Breast epithelium (tissue), 3 donors: ENCODE data around the gene CDH4.

Source experiments
- POLR2A ChIP-seq: fragments of 450-650 bp; IDR thresholded peaks from one replicate; pipeline ENCODE4 v1.6.1; 2016; ENCODE audit warnings: antibody characterized with exemption, mild to moderate bottlenecking, moderate library complexity
- POLR2AphosphoS5 ChIP-seq, 3 donors: sonication (generic); formaldehyde crosslinking; IDR thresholded peaks; one replicate each; pipeline ENCODE4 v1.6.1; 2017; ENCODE audit warnings: antibody characterized with exemption in 3 of 3
- TF ChIP-seq, protein P1 (sequence below), 3 donors: fragments of 450-650 bp; IDR thresholded peaks; one replicate each; pipeline ENCODE4 v1.5.1; 2016 to 2017; ENCODE audit warnings: antibody characterized with exemption in 3 of 3, mild to moderate bottlenecking in 3 of 3, moderate library complexity in 3 of 3

DNA sequence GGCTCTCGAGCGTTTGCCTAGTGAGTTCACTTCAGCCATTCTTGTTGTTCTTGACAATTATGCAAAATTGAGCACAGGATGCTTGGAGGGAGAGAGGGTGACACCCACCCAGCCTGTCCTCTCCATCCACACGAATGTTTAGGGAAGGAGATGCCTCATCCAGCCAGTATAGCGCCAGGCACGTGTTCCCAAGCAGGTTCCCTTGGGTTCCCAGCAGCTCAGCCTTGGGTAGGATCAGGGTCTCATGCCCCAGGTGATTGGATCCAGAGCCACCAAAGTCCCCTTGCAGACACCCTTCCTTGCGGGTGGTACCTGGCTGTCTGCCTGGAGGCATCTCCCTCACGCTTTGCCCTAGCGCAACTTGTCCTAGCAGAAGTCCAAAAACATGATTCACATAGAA, 394.9 kb downstream of the CDH4 start:
- TF ChIP-seq, protein P1, sequence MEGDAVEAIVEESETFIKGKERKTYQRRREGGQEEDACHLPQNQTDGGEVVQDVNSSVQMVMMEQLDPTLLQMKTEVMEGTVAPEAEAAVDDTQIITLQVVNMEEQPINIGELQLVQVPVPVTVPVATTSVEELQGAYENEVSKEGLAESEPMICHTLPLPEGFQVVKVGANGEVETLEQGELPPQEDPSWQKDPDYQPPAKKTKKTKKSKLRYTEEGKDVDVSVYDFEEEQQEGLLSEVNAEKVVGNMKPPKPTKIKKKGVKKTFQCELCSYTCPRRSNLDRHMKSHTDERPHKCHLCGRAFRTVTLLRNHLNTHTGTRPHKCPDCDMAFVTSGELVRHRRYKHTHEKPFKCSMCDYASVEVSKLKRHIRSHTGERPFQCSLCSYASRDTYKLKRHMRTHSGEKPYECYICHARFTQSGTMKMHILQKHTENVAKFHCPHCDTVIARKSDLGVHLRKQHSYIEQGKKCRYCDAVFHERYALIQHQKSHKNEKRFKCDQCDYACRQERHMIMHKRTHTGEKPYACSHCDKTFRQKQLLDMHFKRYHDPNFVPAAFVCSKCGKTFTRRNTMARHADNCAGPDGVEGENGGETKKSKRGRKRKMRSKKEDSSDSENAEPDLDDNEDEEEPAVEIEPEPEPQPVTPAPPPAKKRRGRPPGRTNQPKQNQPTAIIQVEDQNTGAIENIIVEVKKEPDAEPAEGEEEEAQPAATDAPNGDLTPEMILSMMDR (IDR thresholded peaks at IDR 0.05), result no peak
- TF ChIP-seq POLR2AphosphoS5 (IDR thresholded peaks at IDR 0.05) (no peak), POLR2A (no peak)
